Activated naive CD4-positive, alpha-beta T cell treated with anti-CD3 and anti-CD28 coated beads, Interleukin-2, amount 50 U/mL, for 16 hours (primary cell): Measurements from ENCODE around the gene DYRK2.
A peak's percentile ranks its signal among the peaks of the same experiment; 100 is the strongest.
"Not testable (repeated sequence)": the region's sequence is repeated elsewhere in the genome, so short reads cannot be mapped to it uniquely, and the experiment has no call there.

Experiments used
- DNase-seq: peaks from one replicate; pipeline ENCODE4 v3.0.0-alpha.2; 2020

DYRK2 gene

GRCh38 chr12:67672507-67672906 is 24.0 kb downstream of the DYRK2 start:
- DNase-seq, result not testable (repeated sequence)

DNA sequence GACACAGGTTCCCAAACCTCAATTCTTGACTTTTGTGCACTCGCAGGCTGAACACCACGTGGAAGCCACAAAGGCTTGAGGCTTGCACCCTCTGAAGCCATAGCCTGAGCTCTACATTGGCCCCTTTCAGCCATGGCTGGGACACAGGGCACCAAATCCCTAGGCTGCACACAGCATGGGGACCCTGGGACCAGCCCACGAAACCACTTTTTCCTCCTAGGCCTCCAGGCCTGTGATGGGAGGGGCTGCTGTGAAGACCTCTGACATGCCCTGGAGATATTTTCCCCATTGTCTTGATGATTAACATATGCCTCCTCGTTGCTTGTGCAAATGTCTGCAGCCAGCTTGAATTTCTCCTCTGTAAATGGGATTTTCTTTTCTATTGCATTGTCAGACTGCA is 25.0 kb downstream of the DYRK2 start:
- DNase-seq, result not testable (repeated sequence)

GRCh38 chr12:67674417-67674816 is 25.9 kb downstream of the DYRK2 start:
- no peak for DNase-seq

DNA sequence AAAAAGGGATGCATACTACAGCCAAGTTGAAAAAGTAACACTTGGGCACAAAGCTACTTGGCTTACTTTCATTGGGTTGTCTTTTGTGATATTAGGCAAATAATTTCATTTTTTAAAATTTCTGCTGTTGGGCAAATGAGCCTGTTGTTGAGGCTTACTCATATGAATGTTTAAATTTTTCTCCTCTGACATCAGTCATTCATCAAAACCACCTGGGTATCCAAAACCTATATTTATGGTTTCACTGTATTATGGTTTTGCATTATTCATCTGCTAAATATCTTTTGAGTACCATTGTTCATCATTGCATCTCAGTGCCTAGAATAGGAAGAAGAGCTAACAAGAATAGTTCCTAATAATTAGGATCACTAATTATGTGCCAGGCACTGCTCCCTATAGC is 28.1 kb downstream of the DYRK2 start:
- DNase-seq, result no peak

- no peak for DNase-seq
Measured at GRCh38 chr12:67677166-67677565, 28.6 kb downstream of the DYRK2 start.

GRCh38 chr12:67681105-67681778 is 32.7 kb downstream of the DYRK2 start:
- no peak for DNase-seq

DNA sequence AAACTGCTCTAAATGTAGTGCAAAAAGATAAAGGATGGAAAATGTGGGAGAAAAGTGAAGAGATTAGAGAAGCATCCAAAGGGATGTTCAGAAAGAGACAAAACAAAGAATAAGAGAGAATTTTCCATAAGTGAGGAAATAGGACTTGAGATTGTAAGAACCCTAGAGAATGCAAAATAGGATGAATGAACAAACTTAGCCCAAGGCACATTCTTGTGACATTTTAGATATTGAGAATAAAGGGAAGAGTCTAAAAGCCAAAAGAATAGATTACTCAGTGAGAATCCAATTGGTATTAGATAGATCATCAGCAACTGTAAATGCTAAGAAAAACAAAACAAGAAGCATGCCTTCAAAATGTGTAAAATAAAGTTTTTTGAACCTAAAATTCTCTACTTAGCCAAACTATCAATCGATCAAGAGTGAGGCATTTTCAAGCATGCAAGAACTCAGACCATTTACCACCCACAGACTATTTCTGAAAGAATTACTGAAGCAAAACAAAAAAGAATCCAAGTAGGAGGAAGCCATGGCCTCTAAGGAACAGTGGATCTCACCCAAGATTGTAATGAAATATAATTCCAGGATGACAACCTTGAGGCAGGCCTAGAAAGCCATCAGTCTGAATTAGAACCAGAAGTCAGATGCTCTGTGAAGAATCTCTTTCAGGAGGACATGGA is 33.5 kb downstream of the DYRK2 start:
- no peak for DNase-seq

DNA sequence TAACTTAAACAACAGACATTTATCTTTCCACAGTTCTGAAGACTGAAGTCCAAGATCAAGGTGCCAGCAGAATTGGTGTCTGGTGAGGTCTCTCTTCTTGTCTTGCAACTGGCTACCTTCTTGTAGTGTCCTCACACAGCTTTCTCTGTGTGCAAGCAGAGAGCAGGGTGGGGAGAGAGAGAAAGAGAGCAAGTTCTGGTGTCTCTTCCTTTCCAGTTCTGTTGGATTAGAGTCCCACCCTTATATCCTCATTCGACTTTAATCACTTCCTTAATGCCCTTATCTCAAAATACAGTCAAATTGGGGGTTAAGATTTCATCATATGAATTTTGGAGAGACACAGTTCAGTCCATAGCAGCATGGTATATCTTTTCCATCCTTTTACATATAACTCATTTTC is 40.8 kb downstream of the DYRK2 start:
- no peak for DNase-seq

DNA sequence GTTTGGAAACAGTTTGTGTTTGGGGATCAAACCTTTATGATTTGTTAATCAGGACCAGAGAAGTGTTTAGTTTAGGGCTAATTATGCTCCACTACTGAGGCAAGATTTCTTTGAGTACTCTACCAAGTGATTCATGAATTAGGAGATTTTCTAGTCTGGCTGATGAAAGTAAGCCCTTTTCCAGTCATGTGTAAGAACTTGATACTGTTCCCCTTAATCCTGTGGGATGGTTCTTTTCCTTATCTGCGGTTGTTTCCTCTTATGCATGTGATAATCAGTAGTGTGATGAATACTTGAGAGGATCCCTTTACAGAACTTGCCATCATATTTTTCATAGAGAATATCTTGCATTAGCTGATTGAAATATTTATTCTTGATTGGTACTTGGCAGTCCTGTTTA is 42.1 kb downstream of the DYRK2 start:
- DNase-seq, result no peak

DNA sequence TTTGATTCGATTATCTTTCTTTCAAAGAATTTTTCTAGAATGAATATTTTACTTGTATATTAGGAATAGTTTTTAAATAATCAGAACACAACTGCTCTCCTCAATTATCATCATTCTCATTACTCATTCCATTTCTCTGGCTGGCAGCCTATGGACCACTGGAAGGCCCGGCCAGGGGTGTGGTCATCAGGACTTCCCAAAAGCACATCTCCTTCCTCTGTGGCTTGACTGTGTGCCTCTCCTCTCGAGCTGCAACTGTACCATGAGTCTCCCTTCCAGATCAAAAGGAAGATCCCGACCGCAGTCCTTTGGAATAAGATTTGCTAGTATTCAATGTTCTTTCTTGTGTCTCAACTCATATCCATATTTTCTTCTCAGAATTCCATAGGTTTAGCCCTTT is 42.7 kb downstream of the DYRK2 start:
- no peak for DNase-seq

GRCh38 chr12:67692135-67692534 is 43.6 kb downstream of the DYRK2 start:
- DNase-seq, result no peak

DNA sequence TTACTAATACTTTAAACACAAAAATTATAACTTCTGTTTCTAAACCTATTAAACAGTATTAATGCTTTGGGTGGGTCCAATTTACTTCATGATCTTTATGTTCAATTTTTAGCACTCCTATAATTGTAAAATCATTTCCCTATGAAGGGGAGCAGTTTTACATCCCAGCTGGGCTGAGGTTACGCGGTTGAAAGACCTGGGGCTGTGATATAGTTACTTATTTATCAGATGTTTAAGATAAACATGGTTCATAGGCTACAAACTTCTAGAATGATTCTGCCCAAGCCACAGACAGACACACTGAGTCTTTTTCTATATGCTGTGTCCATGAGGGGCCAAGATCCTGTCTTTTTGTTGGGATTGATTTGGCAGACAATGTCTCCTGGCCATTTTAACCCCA is 44.4 kb downstream of the DYRK2 start:
- DNase-seq, result no peak

GRCh38 chr12:67693894-67694293 is 45.3 kb downstream of the DYRK2 start:
- no peak for DNase-seq

DNA sequence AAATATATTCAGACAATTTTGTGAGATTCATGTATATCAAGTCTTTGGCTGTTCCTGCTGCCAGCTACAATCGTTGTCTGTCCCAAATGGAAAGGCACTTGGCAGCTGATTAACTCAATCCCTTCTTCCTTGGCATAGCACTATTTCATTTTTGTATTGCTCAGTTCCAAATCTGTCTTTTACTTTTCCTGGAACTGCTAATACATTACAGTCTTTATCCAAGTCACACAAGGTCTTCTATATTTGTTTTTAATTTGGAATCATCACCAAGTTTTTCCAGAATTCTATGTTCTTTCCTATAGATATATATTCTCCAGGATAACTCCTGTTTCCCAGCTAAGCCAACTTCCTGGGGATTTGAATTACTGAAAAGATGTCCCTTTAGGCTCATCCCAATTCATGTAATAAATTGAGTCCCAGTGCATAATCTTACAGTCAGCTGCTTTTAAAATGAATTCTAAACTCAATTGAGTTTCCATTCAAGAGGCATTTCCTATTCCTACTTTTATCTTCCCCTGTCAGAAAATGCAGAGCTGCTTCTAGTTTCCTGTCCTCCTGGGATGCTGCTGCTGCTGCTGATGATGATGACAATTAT is 45.9 kb downstream of the DYRK2 start:
- no peak for DNase-seq

DNA sequence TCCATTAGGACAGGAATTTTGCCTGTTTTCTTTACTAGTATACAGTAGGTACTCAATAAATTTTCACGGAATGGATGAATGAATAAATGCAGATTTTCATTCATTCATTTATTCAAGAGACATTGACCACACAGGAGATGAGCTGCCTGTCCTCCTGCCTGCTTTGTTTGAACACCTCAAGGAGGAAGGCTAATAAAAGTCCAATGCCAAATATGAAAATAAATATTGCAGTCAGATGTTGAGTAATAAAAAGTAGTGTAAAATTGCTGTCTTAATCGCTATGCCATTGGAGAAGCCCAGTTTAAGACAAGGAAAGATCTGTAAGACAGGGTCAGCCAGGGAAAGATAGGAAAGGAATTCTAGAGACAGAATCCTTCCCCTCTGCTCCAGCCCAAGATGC is 47.4 kb downstream of the DYRK2 start:
- DNase-seq, result no peak

DNA sequence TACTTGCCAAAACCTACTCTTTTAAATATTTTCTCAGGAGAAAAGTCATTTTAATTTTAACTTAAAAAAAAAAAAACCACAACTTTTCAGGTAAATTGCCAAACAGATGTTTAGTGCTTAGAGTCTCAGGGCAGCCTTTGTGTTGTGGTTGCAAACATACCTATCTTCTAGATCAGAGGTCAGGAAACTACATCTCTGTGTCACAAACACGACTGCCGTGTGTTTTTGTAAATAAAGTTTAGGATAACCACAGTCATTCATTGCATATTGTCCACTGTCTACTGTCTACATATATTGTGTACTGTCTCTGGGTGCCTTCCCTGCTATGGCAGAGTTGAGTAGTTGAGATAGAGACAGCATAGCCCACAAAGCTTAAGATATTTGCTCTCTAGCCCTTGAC is 48.9 kb downstream of the DYRK2 start:
- DNase-seq, result no peak

GRCh38 chr12:67697967-67698366 is 49.4 kb downstream of the DYRK2 start:
- DNase-seq, result no peak

DNA sequence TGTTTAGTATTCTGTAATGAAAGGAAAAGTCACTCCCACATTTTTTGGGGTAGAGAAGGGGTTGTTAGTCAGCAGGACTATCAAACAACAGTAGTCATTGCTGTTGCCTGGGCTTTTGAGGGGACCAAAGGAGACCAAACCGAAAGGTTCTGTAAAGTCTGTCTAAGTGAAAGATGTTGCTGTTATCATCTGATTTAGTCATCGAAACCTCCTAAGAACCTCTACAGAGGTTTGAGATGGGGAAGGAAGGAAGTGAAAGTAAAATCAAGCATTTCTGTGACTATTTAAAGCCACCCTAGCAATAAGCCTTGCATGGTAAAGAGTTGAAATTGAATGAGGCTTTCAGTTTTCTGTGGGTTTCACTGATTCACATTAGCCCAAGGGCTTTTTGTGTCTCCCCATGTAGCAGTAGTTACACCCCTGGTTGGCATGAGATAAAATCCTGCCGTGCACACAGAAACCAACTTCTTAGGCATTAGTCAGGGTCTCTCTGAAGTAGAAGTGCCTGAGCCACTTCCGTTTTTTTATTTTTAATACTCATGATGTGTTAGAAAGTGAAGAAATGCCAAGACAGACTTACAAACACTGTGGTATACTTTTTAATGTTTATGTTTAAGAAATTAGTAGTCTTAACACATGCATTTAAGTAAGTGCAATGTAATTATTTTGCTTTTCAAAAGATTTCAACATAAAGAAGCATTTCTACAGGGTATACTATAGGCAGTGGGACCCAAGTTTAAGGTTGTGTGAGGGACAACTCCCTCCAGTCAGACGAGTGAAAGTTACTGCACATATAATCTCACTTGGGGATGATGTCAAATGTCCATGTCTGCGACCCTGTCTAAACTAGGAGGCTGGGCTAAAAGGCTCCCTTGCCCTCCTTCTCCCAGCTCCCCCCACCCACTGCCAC is 50.4 kb downstream of the DYRK2 start:
- DNase-seq, result peak; percentile 63

GRCh38 chr12:67701121-67701520 is 52.6 kb downstream of the DYRK2 start:
- DNase-seq, result no peak

DNA sequence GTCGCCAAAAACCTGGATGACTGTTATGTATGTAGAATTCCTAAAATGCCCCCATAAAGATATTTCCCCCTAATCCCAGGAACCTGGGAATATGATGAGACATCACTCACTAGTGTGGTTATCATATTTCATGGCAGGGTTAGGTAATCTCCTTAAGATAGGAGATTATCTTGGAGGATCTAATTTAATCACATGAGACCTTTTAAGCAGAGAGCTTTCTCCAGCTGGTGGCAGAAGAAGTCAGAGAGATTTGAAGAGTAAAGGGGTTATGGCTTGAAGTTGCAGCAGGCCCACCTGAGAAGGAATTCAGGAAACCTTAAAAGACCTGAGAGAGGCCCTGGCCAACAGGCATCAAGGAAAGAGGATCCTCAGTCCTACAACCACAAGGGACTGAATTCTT is 53.6 kb downstream of the DYRK2 start:
- DNase-seq, result no peak

- DNase-seq, result no peak
Measured at GRCh38 chr12:67704071-67704470, 55.5 kb downstream of the DYRK2 start.

GRCh38 chr12:67705394-67706370 is 57.1 kb downstream of the DYRK2 start:
- no peak for DNase-seq
